Keratinocyte (primary cell): ENCODE results near the gene GGTLC2. TPM values are rescaled to one million over a fixed set of nuclear protein-coding genes. Genes with fewer than 3 reads are reported as not detected.
"Not testable (repeated sequence)": the region's sequence is repeated elsewhere in the genome, so short reads cannot be mapped to it uniquely, and the experiment has no call there.

Source experiments
- DNase-seq: peaks from one replicate; pipeline ENCODE4 v3.0.0-alpha.2; 2011; ENCODE audit warnings: low read depth, missing footprints, low spot score
- FAIRE-seq: peaks from 2 replicates; lab custom pipeline; 2011; peaks lifted over from hg19 to GRCh38; lab: Jason Lieb, UNC
- H2AFZ ChIP-seq: 2 replicates; pipeline ENCODE4 v1.6.0; 2012; ENCODE audit warnings: low read length, control low read depth, inconsistent platforms; ENCODE audit not compliant: control insufficient read depth
- H3K27ac ChIP-seq: 2 replicates; pipeline ENCODE4 v1.5.1; 2011; ENCODE audit warnings: low read length; ENCODE audit not compliant: control insufficient read depth, insufficient read depth
- H3K27me3 ChIP-seq: 3 replicates; pipeline ENCODE4 v1.6.0; 2011; ENCODE audit warnings: low read length; ENCODE audit not compliant: control insufficient read depth, insufficient read depth; ENCODE audit errors: extremely low read depth
- H3K36me3 ChIP-seq, 2 experiments: 2 replicates in 1 of 2; 3 replicates in 1 of 2; pipeline ENCODE4 v1.5.1; 2011; ENCODE audit warnings: low read length in 2 of 2, mild to moderate bottlenecking in 1 of 2; ENCODE audit not compliant: control insufficient read depth in 2 of 2, insufficient read depth in 2 of 2; ENCODE audit errors: extremely low read depth in 1 of 2
- H3K4me1 ChIP-seq: 3 replicates; pipeline ENCODE4 v1.5.1; 2011; ENCODE audit warnings: low read length; ENCODE audit not compliant: control insufficient read depth, insufficient read depth; ENCODE audit errors: extremely low read depth
- H3K4me2 ChIP-seq: 3 replicates; pipeline ENCODE4 v1.6.0; 2011; ENCODE audit warnings: low read depth, low read length; ENCODE audit not compliant: control insufficient read depth, insufficient read depth; ENCODE audit errors: extremely low read depth
- H3K4me3 ChIP-seq, 3 experiments: fragments of 200-600 bp in 1 of 3; sonication (generic) in 1 of 3; 2 replicates in 2 of 3; 3 replicates in 1 of 3; pipeline ENCODE4 v1.5.1; 2011 to 2016; ENCODE audit warnings: low read length in 3 of 3, mild to moderate bottlenecking in 3 of 3, control low read depth in 2 of 3, inconsistent platforms in 1 of 3, low read depth in 1 of 3, mixed read lengths in 1 of 3, mixed run types in 1 of 3, moderate library complexity in 1 of 3; ENCODE audit not compliant: control insufficient read depth in 2 of 3, insufficient read depth in 2 of 3; ENCODE audit errors: extremely low read depth in 1 of 3
- H3K79me2 ChIP-seq: 2 replicates; pipeline ENCODE4 v1.6.0; 2012; ENCODE audit warnings: low read length; ENCODE audit not compliant: control insufficient read depth, insufficient read depth
- H3K9ac ChIP-seq: 3 replicates; pipeline ENCODE4 v1.6.0; 2011; ENCODE audit warnings: low read length; ENCODE audit not compliant: control insufficient read depth, insufficient read depth; ENCODE audit errors: extremely low read depth
- H3K9me1 ChIP-seq: 3 replicates; pipeline ENCODE4 v1.6.0; 2011; ENCODE audit warnings: low read length; ENCODE audit not compliant: control insufficient read depth, insufficient read depth; ENCODE audit errors: extremely low read depth
- H3K9me3 ChIP-seq: 2 replicates; pipeline ENCODE4 v1.5.1; 2012; ENCODE audit warnings: low read depth, low read length; ENCODE audit not compliant: control insufficient read depth
- H4K20me1 ChIP-seq: 3 replicates; pipeline ENCODE4 v1.6.0; 2011; ENCODE audit warnings: low read length; ENCODE audit not compliant: control insufficient read depth, insufficient read depth; ENCODE audit errors: extremely low read depth
- EZH2 ChIP-seq: IDR thresholded peaks from one replicate; pipeline ENCODE4 v1.6.1; 2012; ENCODE audit warnings: inconsistent platforms, mild to moderate bottlenecking, low read length, moderate library complexity
- dilution Hi-C: fragments of 300-500 bp; cut with MboI; formaldehyde crosslinking; loops from one replicate; pipeline ENCODE4 v1.7.0; 2020; ENCODE audit warnings: low sequenced_read_pairs; ENCODE audit not compliant: extremely low pct_ligation_motif_present
- polyA plus RNA-seq, 5 experiments: library from polyadenylated mRNA; depleted of rRNA in 3 of 5; stranded (reverse) in 3 of 5; stranded (forward) in 1 of 5; unstranded in 1 of 5; fragments of >200 nt; gene quantifications; 1 replicate in 1 of 5; 2 replicates in 3 of 5; 3 replicates in 1 of 5; pipeline versions ENCODE4 v1.2.1 to v1.2.3, GENCODE V29; 2011 to 2012; ENCODE audit warnings: missing spikeins in 2 of 5, low read depth in 1 of 5, low replicate concordance in 1 of 5
- TF ChIP-seq, protein P1 (sequence below), 3 experiments: IDR thresholded peaks in 1 of 3; conservative IDR thresholded peaks in 1 of 3; optimal IDR thresholded peaks in 1 of 3; 2 replicates in 2 of 3; 3 replicates in 1 of 3; pipeline versions ENCODE3 to v1.5.1; 2011; ENCODE audit warnings: low read length in 3 of 3, mild to moderate bottlenecking in 3 of 3, moderate library complexity in 2 of 3, control low read depth in 1 of 3, inconsistent platforms in 1 of 3; ENCODE audit not compliant: insufficient read depth in 2 of 3; ENCODE audit errors: extremely low read depth in 1 of 3

The GGTLC2 gene
- polyA plus RNA-seq, 1 donor (not counting 4 experiments of a cell fraction or from before 2014, with no cell fraction given), result not detected

DNA sequence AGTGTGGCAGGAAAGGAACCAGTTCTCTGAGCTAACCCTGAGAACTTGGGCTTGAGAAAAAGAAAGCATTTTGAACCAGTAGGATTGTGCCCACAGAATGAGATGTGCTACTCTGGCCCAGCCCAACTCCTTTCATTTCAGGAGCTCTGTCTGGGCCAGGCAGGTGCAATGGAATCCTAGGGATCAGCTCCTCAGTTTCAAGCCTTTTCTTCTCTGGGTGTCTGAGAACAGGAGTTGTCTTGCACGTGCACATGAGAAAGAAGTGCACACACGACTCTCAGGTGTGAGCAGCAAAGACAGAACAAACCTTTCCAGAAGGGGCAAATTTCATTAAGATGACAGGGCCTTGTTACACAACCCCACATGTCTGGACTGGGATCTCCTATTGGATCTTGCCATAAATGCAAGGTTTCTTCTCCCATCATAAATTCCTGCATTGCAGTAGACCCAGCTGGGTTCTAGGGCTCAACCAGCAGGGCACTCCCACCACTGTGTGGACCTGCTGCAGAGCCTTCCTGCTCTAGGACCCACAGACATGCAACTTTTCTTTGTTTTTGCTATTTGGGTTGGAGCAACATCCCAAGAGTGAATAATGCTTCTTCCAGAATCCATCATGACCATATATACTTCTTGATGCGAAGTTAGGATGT lies 24.5 kb upstream of the GGTLC2 start:
- Histone ChIP-seq H3K36me3 (no peaks in the 10 kb centered on the region), H3K9me3 (no peaks in the 10 kb centered on the region), H3K79me2 (no peaks in the 10 kb centered on the region), H3K27me3 (peaks cover 3% of the 10 kb centered on the region), H2AFZ (no peak overlapping the region), H3K4me3 (no peak overlapping the region), H3K9me1 (no peaks in the 10 kb centered on the region), H3K27ac (no peak overlapping the region), H3K9ac (no peak overlapping the region), H4K20me1 (no peaks in the 10 kb centered on the region), H3K4me1 (no peaks in the 10 kb centered on the region), H3K4me2 (no peak overlapping the region)
- DNase-seq (no peak), FAIRE-seq (no peak)
- TF ChIP-seq EZH2, result no peak
- TF ChIP-seq, protein P1, sequence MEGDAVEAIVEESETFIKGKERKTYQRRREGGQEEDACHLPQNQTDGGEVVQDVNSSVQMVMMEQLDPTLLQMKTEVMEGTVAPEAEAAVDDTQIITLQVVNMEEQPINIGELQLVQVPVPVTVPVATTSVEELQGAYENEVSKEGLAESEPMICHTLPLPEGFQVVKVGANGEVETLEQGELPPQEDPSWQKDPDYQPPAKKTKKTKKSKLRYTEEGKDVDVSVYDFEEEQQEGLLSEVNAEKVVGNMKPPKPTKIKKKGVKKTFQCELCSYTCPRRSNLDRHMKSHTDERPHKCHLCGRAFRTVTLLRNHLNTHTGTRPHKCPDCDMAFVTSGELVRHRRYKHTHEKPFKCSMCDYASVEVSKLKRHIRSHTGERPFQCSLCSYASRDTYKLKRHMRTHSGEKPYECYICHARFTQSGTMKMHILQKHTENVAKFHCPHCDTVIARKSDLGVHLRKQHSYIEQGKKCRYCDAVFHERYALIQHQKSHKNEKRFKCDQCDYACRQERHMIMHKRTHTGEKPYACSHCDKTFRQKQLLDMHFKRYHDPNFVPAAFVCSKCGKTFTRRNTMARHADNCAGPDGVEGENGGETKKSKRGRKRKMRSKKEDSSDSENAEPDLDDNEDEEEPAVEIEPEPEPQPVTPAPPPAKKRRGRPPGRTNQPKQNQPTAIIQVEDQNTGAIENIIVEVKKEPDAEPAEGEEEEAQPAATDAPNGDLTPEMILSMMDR (optimal IDR thresholded peaks at IDR 0.05 in 1 of 3, IDR thresholded peaks at IDR 0.05 in 1 of 3, conservative IDR thresholded peaks at IDR 0.05 in 1 of 3; ENCODE audit: extremely low read depth in 1 of 3, insufficient read depth in 2 of 3, low read length in 3 of 3), result no peak
- dilution Hi-C loops, result no loop called here

DNA sequence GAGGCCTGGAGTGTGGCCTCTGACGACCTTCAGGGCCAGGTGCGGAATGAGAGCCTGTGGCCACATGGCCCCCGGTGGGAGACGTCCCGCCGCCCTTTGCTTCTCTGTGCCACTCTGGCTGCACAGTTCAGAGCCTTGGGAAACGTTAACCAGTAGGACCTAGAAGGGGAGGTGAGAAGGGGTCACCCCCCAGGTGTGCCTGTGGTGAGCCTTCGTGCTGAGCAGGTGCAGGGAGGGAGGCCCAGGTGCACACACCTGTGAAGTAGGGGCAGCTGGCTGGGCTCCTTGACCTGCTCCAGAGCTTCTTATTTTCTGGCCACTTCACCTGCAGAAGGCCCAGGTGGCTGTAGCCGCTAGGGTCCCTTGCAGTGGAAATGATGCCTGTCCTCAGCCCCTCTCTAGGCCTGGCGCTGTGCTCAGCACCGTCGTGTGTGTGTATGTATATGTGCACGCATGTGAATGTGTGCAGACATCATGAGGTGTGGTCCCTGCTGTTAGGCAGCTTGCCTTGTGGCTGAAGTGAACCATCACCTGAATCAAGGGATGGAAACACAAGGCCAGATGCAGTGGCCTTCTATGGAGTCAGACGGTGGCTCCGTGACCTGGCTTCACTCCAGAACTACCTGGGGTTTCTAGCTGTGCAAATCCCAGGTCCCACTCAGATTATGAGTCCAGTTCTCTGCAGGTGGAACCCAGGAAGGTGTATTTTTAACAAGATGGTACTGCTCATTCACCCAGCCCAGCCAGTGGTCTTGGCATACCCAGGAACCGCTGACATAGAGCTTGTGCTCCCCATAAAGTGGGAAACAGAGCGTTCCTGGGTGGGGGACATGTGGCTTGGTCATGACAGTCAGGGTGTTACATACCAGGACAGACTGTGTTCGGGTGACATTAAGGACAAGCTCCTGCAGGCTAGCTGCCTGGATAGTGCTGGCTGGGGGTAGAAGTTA lies 15.6 kb upstream of the GGTLC2 start:
- FAIRE-seq, H3K79me2 ChIP-seq: not testable (repeated sequence)

DNA sequence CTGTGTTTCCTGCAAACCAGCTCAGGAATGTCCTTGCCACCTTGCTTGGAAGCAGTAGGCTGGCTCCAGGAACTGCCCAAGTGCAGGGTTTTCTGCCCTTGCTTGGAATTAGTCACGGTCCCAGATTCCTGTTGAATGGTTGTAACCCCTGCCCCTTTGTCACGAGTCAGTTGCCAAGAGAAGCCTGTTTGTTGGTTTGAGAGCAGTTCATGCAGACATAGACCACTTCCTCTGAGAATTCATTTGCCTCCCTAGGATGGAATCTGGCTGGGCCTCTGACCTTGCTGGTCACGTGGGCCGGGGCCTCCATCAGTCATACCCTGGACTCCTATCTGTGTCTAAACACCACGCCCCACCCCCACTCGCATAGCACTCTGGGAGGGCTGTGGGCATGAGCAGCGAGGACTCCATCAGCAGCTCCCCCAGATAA lies 13.2 kb upstream of the GGTLC2 start:
- H3K4me3 ChIP-seq, H3K4me2 ChIP-seq, H3K27me3 ChIP-seq, H4K20me1 ChIP-seq, H3K4me1 ChIP-seq, H3K79me2 ChIP-seq, H3K9me1 ChIP-seq, H3K36me3 ChIP-seq, FAIRE-seq, DNase-seq, H3K27ac ChIP-seq, H3K9ac ChIP-seq, H2AFZ ChIP-seq, dilution Hi-C loops, H3K9me3 ChIP-seq: not testable (repeated sequence)

More for the DNA sequence above, 15.6 kb upstream of the GGTLC2 start:
- H3K9me1 ChIP-seq, H3K36me3 ChIP-seq, H2AFZ ChIP-seq, H4K20me1 ChIP-seq, DNase-seq, H3K4me3 ChIP-seq, dilution Hi-C loops, H3K4me1 ChIP-seq, H3K9ac ChIP-seq, H3K27me3 ChIP-seq, H3K4me2 ChIP-seq, H3K27ac ChIP-seq, H3K9me3 ChIP-seq: not testable (repeated sequence)

DNA sequence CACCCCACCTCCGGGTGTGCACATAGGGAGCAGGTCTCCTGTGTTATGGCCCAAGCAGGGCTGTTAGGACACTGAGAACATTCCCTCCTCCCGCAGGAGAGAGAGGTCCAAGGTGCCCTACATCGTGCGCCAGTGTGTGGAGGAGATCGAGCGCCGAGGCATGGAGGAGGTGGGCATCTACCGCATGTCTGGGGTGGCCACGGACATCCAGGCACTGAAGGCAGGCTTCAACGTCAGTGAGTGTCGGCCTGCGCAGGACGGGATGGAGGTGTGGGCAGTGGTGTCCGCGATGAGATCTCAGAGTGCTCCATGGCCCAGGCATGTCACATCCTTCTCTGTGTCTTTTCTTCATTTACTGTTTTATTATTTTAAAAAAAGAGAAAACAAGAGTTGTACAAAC lies 12.2 kb upstream of the GGTLC2 start:
- H3K9me3 ChIP-seq, H3K79me2 ChIP-seq, FAIRE-seq, H4K20me1 ChIP-seq, H3K9ac ChIP-seq, H3K4me2 ChIP-seq, H3K27me3 ChIP-seq, H3K4me1 ChIP-seq, H3K36me3 ChIP-seq, DNase-seq, H3K4me3 ChIP-seq, dilution Hi-C loops, H3K9me1 ChIP-seq, H3K27ac ChIP-seq, H2AFZ ChIP-seq: not testable (repeated sequence)
